ENCODE results near the gene PDLIM1.

GRCh38 chr10:95249467-95249866, 41.3 kb downstream of the PDLIM1 start:
- TF ChIP-seq CTCF (IDR thresholded peaks at IDR 0.05) (no peak), SIN3A (IDR thresholded peaks at IDR 0.05; ENCODE audit: borderline replicate concordance, insufficient read depth, low read depth, low read length) (no peak), REST (IDR thresholded peaks at IDR 0.05; ENCODE audit: insufficient read depth in 1 of 2, low read depth in 2 of 2, low read length in 1 of 2) (no peak), POLR2AphosphoS5 (IDR thresholded peaks at IDR 0.05; ENCODE audit: low read depth, low read length) (no peak)

Data from Panc1 (cell line).